GM20431 (cell line): ENCODE measurements around the gene SRSF8.

Experiments
- in situ Hi-C: fragments of 300-500 bp; cut with MseI, MboI; formaldehyde crosslinking; loops from one replicate; pipeline ENCODE4 v1.15.0; 2020; ENCODE audit warnings: low sequenced_read_pairs; ENCODE audit not compliant: unreplicated experiment

The SRSF8 gene

GRCh38 chr11:95067841-95068219 lies 1.1 kb downstream of the SRSF8 start:
- in situ Hi-C loops = no loop called here

- in situ Hi-C loops = no loop called here
Observed at GRCh38 chr11:95068549-95068948, 1.8 kb downstream of the SRSF8 start.

- in situ Hi-C loops = no loop called here
Observed at GRCh38 chr11:95070471-95070870, 3.8 kb downstream of the SRSF8 start.

GRCh38 chr11:95072948-95073347 lies 6.2 kb downstream of the SRSF8 start:
- in situ Hi-C loops = no loop called here

- in situ Hi-C loops = no loop called here
Observed at GRCh38 chr11:95074792-95075563, 8.3 kb downstream of the SRSF8 start.

DNA sequence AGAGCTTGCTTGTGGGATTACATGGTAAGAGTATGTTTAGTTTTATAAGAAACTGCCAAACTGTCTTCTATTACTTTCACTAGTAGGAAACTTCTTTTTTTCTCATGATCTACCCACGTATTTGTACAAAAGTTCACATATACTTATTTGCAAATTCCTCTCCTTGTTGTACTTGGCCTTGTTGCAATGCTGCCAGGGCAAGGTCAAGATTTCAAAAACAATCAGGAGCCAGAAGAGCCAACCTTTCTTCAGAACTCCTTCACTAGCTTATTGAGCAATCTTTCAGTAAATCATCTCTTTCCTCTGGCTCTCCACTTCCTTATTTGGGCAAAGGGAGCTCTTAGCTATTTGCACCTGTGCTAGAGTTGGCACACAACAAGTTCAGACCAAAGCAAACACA lies 9.7 kb downstream of the SRSF8 start:
- in situ Hi-C loops = no loop called here

GRCh38 chr11:95076981-95077380 lies 10.3 kb downstream of the SRSF8 start:
- in situ Hi-C loops = no loop called here

DNA sequence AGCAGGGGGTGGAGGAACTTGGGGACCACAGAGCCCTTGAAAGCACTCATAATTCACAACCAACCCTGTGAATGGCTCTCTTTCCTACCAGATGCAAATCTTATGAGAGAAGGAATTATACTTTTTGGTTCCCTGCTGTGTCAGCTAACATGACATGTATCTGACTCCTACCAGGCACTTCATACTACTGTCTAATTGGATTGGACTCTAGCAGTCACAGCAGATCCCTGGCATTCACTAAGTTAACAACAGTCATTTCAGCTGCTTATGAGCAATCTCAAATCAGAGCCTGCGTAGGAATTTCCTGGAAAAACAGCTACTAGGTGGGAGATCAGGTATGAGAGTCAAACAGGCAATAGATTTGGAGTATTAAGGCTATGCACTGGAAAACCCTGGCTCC lies 11.8 kb downstream of the SRSF8 start:
- in situ Hi-C loops = no loop called here

- in situ Hi-C loops = no loop called here
Observed at GRCh38 chr11:95081010-95081409, 14.3 kb downstream of the SRSF8 start.

DNA sequence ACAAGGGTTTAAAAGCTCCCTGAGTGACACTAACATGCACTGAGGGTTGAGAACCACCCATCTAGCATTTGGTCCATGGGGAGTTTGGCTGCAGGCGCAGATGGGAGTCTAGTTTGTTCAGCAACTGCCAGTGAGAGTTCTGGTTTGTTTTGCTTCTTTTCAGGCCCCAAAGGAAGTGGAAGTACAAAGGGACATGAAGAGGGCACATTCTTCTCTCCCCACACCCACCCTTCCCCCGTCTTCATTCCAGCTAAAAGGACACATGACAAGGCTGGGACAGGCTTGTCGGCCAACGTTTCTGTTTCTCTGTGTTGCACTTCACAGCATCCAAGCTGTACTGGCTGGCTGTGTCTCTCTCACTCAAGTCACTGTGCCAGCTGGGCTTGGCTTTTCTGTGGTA lies 14.7 kb downstream of the SRSF8 start:
- in situ Hi-C loops = no loop called here

DNA sequence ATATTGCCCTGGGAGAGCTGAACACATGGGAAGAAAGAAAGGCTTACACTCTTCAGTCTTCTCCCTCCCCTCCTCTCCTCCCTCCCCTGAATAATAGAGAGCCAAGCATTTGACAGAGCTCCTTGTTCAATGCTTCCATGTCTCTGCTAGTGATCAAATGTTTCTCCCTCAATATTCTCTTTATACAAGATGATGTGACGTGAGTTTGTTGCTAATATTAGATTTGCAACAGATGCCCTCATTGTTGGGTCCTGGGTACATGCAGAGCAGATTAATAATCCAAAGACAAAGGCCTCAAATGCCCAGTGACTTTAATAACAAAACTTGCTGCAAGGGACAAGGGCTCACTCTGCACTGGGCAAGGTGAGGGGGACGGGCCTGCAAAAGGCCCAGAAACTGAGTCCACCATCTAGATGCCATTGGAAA lies 15.9 kb downstream of the SRSF8 start:
- in situ Hi-C loops = no loop called here

DNA sequence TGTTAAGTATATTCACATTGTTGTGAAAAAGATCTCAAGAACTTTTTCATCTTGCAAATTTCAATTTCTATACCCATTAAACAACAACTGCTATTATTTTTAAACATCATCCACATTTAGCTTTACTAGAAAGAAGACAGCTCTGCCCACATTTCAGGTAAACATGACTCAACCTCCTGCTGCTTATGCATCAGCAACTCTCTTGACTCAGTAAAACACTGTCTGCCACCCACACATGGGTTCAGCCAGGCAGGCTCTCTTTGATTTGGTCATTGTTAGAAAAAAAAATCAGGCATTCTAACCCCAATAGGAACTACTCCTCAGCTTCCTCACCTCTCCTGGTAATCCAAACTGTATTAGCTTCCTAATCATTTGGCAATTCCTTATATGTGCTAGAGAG lies 17.8 kb downstream of the SRSF8 start:
- in situ Hi-C loops = no loop called here

DNA sequence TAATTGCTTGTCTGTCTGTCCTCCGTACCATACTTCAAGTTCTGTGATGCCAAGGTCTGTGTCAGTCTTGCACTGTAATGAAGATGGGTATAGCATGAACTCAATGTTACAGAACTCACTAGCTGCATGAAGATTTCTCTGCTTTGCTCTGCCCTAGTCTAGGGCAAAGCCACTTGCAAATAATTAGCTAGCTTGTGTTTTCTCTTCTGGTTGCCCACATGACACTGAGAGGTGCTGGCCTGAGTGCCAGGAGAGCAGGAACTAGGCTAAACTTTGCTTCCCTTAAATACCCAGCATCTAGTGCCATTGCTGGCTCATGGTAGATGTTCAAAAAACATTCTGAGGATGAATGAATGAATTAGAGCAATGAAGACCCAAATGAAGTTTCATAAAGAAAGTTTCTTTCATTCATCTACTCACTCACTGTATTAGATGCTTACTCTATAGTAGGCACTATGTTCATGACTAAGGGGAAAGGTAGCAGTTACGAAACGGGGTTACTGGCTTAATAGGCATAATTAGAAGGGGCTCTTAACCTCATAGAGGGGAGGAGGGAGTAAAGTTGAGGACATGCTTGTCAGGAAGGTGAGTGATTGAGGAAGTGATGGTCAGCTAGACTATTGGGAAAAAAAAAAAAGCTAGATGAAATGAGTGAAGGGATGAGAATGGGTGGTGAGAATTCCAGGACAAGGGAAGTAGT lies 18.5 kb downstream of the SRSF8 start:
- in situ Hi-C loops = no loop called here

DNA sequence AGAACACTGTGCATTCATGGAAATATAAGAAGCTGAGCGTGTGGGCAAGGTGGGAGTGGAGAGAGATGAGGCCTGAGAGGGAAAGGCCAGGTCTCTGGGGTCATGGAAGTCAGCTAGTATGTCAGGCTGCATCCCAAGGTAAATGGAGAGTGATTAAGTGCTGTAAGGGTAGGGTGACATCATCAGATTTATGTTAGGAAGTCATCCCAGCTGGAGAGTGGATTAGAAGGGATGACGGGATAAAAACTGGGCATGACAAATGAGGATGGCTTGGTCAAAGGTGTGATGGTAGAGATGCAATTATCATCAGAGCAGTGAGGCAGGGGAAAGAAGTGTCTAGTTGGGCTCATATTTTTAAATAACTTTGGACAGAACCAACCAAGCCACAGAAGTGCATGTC lies 19.4 kb downstream of the SRSF8 start:
- in situ Hi-C loops = no loop called here

DNA sequence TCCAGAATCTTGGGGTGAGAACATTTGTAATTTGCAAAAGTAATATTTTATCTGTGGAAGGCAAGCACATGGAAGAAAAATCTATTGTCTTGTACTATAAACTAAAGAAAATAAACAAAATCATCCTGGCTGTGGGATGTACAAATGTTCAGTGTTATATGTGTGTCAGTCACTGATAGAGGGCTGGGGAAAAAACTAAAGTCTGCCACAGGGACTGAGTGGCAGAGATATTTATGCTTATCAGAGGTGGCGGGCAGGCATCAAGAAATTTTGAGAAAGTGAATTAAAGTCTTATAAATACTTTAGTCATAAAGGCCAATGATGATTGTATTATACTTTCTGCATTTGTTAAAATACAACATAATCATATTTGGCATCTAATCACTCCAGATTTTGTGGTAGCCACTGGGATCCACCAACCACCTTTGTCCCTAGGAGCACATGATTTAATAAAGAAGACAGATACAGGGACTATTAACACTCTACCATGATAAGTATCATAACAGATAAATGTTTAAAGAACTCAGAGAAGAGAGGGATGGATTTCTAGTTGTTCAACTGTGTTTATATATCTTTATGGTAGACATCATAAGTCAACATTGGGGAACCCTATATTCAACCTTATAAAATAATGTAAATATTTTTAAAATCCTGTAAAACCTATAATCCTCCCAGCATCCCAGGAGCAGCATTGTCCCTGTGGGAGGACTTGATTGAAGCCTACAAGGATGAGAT lies 20.3 kb downstream of the SRSF8 start:
- in situ Hi-C loops = no loop called here

- in situ Hi-C loops = no loop called here
Observed at GRCh38 chr11:95088946-95089619, 22.4 kb downstream of the SRSF8 start.

DNA sequence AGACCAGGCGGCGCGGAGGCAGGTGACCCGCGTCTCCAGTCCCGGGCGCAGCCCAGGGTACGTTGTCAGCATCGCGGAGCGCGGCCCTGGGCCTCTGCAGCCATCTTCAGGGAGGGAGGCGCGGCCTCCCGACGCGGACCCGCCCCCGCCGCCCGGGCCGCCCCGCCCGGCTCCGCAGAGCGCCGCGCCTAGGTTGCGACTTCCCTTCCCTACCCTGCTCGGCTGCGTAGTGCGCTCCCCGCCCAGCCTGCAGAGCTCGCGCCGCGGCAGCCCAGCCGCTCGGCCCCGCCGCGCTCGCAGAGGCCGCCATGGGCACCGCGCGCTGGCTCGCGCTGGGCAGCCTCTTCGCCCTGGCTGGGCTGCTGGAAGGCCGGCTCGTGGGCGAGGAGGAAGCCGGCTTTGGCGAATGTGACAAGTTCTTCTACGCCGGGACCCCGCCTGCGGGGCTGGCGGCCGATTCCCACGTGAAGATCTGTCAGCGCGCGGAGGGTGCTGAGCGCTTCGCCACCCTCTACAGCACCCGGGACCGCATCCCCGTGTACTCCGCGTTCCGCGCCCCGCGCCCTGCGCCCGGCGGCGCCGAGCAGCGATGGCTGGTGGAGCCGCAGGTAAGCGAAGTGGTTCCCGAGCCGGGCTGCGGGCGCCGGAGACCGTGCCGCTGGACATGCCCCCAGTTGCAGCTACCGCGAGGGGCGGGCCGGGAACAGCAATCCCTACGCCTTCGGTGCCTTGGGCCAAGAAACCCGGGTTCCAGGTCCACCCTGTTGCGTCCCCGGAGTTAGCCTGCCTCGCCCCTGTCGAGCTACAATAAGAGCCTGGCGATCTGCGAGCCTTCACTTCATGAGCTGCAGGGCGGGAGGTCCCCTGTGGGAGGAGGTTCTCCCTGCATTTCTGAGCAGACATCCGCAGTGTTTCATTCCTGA lies 23.2 kb downstream of the SRSF8 start, which contains the start of gene ENDOD1:
Gene ENDOD1 (plus strand): TSS at position 227 of the 923 bp plus-strand sequence. CDS start 82 bp downstream, at position 309.
- in situ Hi-C loops = no loop called here

DNA sequence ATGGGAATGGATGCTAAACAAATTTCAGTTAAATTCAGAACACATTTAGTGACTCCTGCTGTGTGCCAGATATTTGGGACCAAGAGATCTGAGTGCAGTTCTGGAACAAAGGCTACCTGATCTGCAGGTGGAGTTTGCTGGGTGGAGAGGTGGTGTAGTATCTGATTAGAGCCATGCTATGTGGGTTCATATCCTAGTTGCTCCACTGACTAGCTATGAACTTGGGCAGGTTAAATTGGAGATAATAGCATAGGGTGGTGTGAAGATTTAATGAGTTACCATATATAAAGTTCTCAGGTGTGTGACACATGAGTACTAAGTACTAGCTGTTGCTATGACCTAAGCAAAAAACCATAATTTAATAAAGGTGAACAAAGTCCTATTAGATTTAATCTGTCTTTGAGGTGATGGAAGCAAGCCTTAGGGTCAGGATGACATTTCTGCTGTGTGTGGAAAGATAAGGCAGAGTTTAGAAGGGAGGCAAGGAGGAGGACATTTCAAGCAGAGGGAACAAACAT lies 25.0 kb downstream of the SRSF8 start:
- in situ Hi-C loops = no loop called here
